ENCODE data around the gene HOXC6.

HOXC6 gene

DNA sequence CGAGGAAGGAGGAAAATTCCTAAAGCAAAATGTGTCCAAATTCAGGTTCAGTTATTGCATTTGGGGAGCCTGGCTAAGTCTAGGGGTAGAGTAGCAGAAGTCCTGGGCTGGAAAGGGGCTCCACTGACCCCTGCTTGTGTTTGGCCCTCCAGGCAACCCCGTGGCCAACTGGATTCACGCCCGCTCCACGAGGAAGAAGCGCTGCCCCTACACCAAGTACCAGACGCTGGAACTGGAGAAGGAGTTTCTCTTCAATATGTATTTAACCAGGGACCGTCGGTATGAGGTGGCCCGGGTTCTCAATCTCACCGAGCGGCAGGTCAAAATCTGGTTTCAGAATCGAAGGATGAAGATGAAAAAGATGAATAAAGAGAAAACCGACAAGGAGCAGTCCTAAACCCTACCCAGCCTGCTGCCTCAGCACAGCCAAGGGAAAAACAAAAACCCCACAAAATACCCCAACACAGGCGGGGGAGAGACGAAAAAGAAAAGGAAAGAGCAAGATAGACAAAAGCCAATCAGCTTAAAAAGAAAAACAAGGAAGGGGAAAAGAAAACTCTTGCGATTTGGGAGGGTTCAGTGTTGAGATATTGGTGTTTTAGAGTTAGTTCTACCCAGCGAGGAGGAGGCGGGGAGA lies 25.8 kb upstream of the HOXC6 start:
- no peak for DNase-seq (ENCODE audit: low read depth in 2 of 2)

DNA sequence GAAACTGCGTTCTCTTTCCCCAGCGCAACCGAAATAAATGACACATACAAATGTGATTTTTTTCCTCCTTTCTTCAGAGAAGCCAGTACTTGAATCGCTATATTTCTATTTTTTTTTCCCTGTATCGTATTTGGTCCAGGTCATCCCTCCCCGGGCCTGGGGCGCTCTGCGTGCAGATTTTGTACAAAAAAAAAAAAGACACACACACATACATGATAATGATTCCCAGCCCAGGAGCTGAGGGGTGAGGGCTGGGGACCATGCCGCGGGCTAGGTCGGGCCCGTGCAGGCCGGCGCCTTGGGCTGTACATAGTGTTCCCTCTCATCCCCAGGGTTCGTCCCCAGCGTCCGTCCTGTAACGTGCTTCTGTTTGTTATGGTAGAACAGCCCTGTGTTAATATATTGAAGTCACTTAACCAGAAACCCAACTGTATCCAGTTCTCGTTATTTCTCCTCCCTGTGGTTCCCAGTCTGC lies 25.3 kb upstream of the HOXC6 start:
- DNase-seq (ENCODE audit: low read depth in 2 of 2): no peak

GRCh38 chr12:54003625-54004024 lies 24.6 kb upstream of the HOXC6 start:
- DNase-seq (ENCODE audit: low read depth in 2 of 2): no peak

DNA sequence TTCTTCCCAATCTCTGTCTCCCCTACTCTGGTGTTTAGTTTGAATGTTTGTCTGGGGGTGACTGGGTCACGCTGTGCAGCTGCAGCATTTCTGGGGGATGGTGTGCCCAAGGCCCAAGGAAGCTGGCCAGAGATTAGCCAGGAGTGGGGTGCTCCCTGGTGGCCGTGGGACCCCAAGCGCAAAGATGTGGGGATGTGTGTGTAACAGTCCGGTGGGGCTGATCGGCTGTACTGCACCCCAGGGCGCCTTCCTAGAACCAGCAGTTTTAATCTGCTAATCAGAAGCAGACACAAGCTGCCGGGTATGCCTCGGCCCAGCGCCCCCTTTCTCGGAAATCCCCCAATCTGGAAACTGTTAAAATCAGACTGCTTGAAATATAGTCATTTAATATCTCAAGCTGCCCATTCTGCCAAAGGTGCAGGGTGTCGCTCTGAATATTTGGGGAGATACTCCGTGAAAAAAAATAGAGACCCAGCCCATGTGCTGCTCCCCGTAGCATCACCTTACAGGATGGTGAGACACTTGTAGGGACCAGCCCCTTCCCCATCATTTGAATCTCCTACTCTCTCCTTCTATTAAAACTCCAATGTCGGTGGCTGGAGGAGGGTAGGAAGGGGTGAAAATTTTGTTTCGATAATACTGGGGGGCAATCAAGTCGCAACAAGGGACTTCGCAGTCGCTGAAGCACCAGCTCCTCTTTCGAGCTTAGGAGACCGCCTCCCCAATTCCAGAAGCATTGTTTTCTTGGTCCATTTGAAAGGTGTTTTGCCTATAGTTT lies 24.0 kb upstream of the HOXC6 start:
- DNase-seq (ENCODE audit: low read depth in 2 of 2): no peak

- DNase-seq (ENCODE audit: low read depth in 2 of 2): no peak
Measured at GRCh38 chr12:54004841-54005530, 23.3 kb upstream of the HOXC6 start.

- no peak for DNase-seq (ENCODE audit: low read depth in 2 of 2)
Measured at GRCh38 chr12:54005531-54005852, 22.7 kb upstream of the HOXC6 start.

- peak; percentile 67 to 83 for DNase-seq (ENCODE audit: low read depth in 2 of 2)
Measured at GRCh38 chr12:54005853-54006558, 22.2 kb upstream of the HOXC6 start.

DNA sequence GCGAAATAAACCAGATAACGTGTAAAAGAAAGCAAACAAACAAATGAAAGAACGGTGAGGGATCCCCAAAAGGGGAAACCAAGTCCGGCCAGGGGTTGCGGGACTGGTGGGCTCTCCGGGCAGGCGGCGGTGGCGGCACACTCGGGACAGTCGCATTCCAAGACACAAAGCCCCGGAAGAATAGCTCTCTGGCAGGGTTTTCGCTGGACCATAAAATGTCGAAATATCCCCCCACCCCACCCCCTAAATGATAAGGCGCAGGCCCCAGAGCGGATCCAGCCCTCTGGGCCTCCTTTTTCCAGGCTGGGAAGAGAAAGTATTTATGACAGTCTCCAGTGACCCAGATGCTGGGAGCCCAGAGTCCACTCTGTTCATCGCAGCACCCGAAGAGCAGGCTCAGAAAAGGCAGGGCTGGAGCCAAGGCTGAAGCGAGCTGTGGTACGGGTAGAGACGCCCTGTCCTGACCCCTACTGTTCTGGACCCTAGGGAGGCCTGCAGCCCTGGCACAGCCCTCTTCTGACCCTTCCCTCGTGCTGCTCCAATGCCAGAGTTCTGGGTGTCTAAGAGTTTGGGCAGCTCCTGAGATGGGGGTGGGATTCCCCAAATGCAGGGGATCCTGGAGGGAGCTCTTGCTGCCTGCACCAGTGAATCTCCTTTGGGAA lies 21.6 kb upstream of the HOXC6 start:
- DNase-seq (ENCODE audit: low read depth in 2 of 2): no peak

GRCh38 chr12:54007538-54008259 lies 20.5 kb upstream of the HOXC6 start:
- DNase-seq (ENCODE audit: low read depth in 2 of 2): no peak

DNA sequence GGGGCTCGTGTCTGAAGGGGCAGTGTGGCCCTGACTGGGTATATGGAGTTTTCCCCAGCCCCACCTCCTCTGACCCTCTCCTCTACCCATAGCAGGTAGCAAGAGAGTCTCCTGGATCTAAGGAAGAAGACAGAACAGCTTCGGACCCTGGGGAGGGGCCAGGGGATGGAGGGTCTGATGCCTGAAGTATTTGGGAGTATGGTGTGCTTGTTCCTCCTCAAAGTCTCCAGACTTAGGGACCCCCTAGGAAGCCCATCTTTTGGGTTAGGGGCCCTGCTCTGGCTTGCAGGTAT lies 20.0 kb upstream of the HOXC6 start:
- DNase-seq (ENCODE audit: low read depth in 2 of 2): no peak

GRCh38 chr12:54009171-54010052 lies 18.8 kb upstream of the HOXC6 start:
- no peak for DNase-seq (ENCODE audit: low read depth in 2 of 2)

GRCh38 chr12:54010053-54010971 lies 17.9 kb upstream of the HOXC6 start:
- no peak for DNase-seq (ENCODE audit: low read depth in 2 of 2)

DNA sequence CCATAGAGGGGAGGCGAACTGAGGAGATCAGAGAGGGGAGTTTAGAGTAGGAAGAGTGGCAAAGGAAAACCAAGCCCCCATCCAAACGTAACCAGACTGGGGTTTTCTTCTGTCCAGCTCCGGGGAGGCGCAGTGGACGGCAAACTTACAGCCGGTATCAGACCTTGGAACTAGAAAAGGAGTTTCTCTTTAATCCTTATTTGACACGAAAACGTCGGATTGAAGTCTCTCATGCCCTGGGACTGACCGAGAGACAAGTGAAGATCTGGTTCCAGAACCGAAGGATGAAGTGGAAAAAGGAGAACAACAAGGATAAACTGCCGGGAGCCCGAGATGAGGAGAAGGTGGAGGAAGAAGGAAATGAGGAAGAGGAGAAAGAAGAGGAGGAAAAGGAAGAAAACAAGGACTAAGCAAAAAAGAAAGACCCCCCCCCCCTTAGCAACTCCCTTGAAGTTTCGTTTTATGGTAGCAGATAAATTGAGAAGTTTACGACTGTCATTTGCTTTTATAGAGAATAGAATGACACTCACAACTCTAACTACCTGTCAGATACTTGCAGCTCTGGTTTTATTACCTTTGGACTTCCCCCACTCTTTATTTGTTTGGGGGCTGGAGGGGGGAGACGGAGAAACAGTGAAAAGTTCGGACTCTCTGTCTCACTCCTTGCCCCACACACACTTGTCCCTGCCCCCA lies 17.1 kb upstream of the HOXC6 start:
- DNase-seq (ENCODE audit: low read depth in 2 of 2): no peak

- no peak for DNase-seq (ENCODE audit: low read depth in 2 of 2)
Measured at GRCh38 chr12:54011665-54012532, 16.3 kb upstream of the HOXC6 start.

DNA sequence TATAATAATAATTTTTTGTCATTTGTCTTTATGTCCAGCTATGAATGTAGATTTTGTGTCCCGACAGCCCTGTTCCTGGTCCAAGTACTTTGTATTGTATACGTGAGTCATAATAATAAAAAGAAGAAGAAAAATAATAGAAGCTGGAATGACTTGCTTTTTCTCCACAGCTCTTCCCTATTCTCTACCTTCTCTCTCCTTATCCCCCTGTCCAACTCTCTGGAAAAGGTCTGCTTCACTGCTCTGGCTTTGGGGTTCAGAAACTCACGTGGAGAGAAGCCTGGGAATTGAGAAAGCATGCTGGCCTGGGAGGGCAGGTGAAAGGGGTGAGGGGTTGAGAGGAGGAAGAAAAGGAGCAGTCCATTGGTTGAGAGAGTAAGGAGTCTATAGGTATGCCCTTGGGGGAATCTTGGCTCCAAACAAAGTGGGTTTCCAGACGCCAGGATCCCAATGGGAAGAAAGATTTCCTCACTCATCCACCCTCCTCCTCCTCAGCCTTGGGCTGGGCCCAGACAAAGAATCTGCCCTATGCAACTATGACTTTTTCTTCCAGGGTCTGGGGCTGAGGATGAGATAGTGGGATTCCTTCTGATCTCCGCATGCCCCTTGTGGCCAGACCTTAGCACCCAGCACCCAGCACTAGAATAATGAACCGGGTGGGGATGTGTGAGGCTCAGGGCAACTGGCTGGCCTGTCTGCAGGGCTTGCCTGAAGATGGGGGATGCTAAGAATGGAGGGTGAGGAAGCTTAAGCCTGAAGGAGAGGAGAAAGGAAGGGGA lies 15.4 kb upstream of the HOXC6 start:
- no peak for DNase-seq (ENCODE audit: low read depth in 2 of 2)

DNA sequence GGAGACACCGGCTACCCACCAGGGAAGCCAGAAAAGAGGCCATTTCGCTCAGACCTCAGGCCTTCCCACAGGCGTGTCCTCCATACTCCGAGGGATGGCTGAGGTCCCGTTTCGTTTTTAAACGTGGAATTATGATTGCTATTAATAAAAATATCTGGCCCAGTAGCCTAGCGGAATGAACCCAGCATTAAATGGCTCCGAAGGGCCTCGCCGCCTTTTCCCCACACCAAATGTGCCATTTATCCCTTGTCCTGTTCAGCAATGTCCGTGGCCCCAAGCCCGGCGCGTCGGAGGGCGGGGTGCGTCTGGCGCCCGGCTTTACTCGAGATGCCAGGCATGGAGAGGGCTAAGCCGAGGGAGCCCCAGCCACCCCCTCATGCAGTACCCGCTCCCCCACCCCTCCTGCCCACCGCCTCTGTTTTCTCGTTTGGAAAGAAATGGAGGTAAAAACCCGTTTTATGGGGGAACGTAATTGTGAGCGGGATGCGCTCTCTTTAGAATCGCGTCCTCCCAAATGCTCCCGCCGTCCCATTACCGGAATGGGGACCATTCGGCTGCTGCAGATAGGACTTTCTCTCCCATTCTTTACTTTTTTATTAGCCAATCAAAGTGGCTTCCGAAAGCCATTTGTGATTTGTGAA lies 13.7 kb upstream of the HOXC6 start:
- no peak for DNase-seq (ENCODE audit: low read depth in 2 of 2)

Data from stimulated activated CD4-positive, alpha-beta T cell treated with anti-CD3 and anti-CD28 coated beads, Interleukin-12 subunit alpha, Interleukin-12 subunit beta, amount 100 ng/mL, for 24 hours (primary cell).